IgD-negative memory B cell (primary cell): ENCODE measurements around the gene STOM. TPM values are rescaled to one million over a fixed set of nuclear protein-coding genes. Genes with fewer than 3 reads are reported as not detected.
A peak's percentile ranks its signal among the peaks of the same experiment; 100 is the strongest.

Experiments
- H3K27ac Mint-ChIP-seq, 3 donors: one replicate each; pipeline ENCODE4 v1.8.0; 2020 to 2022; ENCODE audit warnings: mild to moderate bottlenecking in 3 of 3, mixed read lengths in 3 of 3, moderate library complexity in 1 of 3
- H3K27me3 Mint-ChIP-seq: one replicate; pipeline ENCODE4 v1.8.0; 2021; ENCODE audit warnings: mixed read lengths
- H3K36me3 Mint-ChIP-seq: one replicate; pipeline ENCODE4 v1.8.0; 2020; ENCODE audit warnings: mild to moderate bottlenecking, mixed read lengths
- H3K4me1 Mint-ChIP-seq, 3 donors: one replicate each; pipeline ENCODE4 v1.8.0; 2020 to 2022; ENCODE audit warnings: mixed read lengths in 3 of 3, mild to moderate bottlenecking in 1 of 3
- H3K4me3 Mint-ChIP-seq, 4 donors: one replicate each; pipeline ENCODE4 v1.8.0; 2020 to 2022; ENCODE audit warnings: mild to moderate bottlenecking in 4 of 4, mixed read lengths in 4 of 4, moderate library complexity in 3 of 4
- H3K9me3 Mint-ChIP-seq, 3 donors: one replicate each; pipeline ENCODE4 v1.8.0; 2020 to 2021; ENCODE audit warnings: mixed read lengths in 3 of 3, mild to moderate bottlenecking in 1 of 3
- polyA plus RNA-seq: library from polyadenylated mRNA; unstranded; fragments of 300-500 nt; fragmentation: Illumina TruSeq; gene quantifications from one replicate; pipeline ENCODE4 v1.2.3, GENCODE V29; 2021

STOM gene
- polyA plus RNA-seq, 1 donor from 2014 or later = 17.2 TPM

DNA sequence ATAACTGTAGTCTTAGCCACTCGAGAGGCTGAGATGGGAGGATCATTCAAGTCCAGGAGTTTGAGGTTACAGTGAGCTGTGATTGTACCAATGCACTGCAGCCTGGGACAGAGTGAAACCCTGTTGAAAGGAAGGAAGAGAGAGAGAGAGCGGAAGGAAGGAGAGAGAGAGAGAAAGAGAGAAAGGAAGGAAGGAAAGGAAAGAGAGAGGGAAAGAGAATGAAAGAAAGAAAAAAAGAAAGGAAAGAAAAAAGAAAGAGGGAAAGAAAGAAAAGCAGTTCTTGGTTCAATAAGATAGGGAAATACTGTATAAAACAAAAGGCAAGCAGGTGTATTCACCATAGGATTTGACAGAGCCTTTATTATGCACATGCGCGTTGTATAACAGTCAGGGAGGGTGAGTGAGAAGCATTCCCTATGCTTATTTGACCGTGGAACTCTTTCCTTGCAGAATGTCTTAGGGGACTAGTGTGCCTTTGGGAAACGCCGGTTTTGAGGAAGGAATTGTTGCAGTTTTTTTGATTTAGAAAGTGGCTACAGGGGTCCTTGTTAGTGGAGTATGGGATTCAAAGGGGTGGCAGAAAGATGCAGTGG lies 60.1 kb downstream of the STOM start:
- Mint-ChIP-seq H3K27ac (peak overlapping the region in 1 of 3 donors; percentile 48), H3K27me3 (no peaks in the 10 kb centered on the region), H3K4me1 (no peaks in the 10 kb centered on the region), H3K36me3 (no peaks in the 10 kb centered on the region), H3K4me3 (no peak overlapping the region), H3K9me3 (no peaks in the 10 kb centered on the region)

DNA sequence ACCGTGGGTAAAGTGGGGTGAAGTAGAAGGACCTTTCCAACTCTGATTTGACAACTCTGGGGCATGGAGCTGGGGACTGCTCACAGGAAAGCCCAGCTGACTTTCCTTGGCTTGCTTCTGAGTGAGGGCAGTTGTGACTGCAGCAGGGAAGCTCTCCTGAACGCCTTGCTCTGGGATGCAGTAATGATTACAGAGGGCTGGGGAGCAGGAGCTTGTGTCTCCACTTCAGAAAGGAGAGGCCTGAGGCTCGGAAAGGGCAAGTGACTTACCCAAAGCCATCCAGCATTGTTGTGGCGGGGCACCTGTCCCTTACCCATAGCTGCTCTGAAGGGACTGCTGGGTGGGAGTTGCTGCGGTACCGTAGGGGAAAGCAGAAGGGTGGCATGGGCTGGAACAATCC lies 60.9 kb downstream of the STOM start:
- H3K4me3 Mint-ChIP-seq = no peak overlapping the region
- H3K4me1 Mint-ChIP-seq = no peaks in the 10 kb centered on the region
- no peak overlapping the region for H3K27ac Mint-ChIP-seq
- H3K9me3 Mint-ChIP-seq = no peaks in the 10 kb centered on the region
- H3K27me3 Mint-ChIP-seq = no peaks in the 10 kb centered on the region
- no peaks in the 10 kb centered on the region for H3K36me3 Mint-ChIP-seq

DNA sequence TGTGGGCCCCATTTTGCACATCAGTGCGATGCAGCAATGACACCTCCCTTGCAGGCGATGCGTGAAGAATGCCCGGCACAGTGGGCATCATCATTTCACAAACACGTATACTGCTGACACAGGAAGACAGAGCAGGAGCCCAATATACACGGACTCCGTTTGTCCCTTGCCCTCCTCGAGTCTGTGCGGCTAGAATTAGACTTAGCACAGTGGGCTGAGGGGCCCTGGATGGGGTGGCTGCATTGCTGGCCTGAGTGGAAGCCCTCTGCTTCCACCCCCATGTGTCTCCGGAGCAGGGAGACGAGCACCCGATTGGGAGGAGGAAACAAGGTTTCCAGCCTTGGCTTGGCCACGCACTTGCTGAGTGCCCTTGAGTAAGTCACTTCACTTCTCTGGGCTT lies 61.3 kb downstream of the STOM start:
- Mint-ChIP-seq H3K9me3 (no peaks in the 10 kb centered on the region), H3K27me3 (no peaks in the 10 kb centered on the region), H3K4me1 (no peaks in the 10 kb centered on the region), H3K4me3 (no peak overlapping the region), H3K27ac (no peak overlapping the region), H3K36me3 (no peaks in the 10 kb centered on the region)

DNA sequence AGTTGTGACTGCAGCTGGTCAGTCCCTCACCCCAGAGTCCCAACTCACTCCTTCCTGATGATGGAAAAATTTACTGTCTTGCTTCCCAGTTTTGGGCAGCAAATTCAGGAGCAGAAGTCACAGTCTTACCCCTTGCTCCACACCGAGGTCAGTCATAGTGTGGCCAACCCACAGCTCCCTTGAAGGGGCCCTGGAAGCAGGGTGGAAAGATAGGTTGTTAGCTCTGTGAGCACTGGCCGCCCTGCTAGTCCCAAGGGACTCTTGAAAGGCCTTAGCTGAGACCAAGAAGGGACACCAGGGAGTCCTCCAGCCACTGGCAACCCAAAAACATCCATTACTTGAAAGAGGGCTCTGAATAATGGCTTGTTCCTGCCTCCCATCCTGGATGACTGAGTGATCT lies 62.1 kb downstream of the STOM start:
- no peaks in the 10 kb centered on the region for H3K4me1 Mint-ChIP-seq
- no peaks in the 10 kb centered on the region for H3K27me3 Mint-ChIP-seq
- H3K36me3 Mint-ChIP-seq = no peaks in the 10 kb centered on the region
- no peak overlapping the region for H3K4me3 Mint-ChIP-seq
- H3K9me3 Mint-ChIP-seq = no peaks in the 10 kb centered on the region
- peak overlapping the region in 1 of 3 donors; percentile 39 for H3K27ac Mint-ChIP-seq

DNA sequence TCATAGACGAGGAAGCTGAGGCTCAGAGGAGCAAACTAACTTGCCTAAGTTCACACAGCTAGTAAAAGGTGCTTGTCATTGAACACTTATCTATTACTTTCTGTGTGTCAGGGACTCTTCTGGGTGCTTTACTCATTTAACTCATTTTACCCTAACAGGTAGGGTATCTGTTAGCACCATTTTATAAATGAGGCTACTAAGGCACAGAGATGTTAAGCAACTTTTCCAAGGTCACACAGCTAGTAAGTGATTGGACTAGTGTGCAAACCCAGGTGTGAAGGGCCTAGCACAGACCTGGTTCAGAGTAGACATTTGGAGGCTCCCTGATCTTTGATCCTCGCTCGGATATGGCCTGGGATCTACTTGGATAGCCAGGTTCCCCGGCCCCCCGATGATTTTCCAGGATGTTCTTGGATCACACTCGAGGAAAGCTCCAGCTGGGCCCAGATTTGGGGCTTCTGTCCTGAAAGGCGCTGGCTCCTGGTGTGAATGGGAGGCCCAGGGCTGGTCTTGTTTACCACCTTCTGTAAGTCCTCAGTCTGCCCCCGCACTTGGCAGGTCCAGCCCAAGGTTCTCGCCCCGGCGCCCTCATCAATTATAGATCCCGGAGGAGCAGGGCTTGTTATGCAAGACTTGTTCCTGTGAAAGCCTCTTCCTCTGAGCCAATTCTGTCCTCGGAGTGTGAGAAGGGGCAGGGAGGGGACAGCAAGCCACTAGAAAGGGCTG lies 64.6 kb downstream of the STOM start:
- peaks cover under 1 to 1% (median under 1%) of the 10 kb centered on the region in 3 donors for H3K4me1 Mint-ChIP-seq
- H3K27ac Mint-ChIP-seq = no peak overlapping the region
- no peaks in the 10 kb centered on the region for H3K9me3 Mint-ChIP-seq
- no peak overlapping the region for H3K4me3 Mint-ChIP-seq
- H3K36me3 Mint-ChIP-seq = no peaks in the 10 kb centered on the region
- peaks cover under 1% of the 10 kb centered on the region for H3K27me3 Mint-ChIP-seq

DNA sequence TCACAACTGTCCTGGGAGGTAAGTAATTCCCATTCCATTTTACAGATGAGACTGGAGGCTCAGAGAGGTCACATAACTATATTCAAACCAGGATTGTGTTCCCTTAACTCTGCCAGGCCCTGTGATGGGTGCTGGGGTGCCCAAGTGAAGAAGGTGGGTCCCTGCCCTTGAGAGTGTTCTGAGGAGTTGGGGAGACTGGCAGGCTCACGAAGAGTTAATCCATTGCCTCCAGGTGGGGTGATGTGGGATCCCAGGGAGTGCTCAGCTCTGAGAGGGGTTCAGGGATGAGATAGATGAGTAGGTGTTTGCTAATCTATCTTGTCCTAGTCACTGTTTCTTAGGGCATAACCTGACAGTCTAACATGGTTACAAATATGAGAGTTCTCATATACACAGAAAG lies 65.3 kb downstream of the STOM start:
- Mint-ChIP-seq H3K9me3 (no peaks in the 10 kb centered on the region), H3K36me3 (no peaks in the 10 kb centered on the region), H3K27ac (peak overlapping the region in 1 of 3 donors; percentile 46), H3K27me3 (peaks cover 3% of the 10 kb centered on the region), H3K4me1 (peaks cover 5 to 7% (median 6%) of the 10 kb centered on the region in 3 donors), H3K4me3 (no peak overlapping the region)

DNA sequence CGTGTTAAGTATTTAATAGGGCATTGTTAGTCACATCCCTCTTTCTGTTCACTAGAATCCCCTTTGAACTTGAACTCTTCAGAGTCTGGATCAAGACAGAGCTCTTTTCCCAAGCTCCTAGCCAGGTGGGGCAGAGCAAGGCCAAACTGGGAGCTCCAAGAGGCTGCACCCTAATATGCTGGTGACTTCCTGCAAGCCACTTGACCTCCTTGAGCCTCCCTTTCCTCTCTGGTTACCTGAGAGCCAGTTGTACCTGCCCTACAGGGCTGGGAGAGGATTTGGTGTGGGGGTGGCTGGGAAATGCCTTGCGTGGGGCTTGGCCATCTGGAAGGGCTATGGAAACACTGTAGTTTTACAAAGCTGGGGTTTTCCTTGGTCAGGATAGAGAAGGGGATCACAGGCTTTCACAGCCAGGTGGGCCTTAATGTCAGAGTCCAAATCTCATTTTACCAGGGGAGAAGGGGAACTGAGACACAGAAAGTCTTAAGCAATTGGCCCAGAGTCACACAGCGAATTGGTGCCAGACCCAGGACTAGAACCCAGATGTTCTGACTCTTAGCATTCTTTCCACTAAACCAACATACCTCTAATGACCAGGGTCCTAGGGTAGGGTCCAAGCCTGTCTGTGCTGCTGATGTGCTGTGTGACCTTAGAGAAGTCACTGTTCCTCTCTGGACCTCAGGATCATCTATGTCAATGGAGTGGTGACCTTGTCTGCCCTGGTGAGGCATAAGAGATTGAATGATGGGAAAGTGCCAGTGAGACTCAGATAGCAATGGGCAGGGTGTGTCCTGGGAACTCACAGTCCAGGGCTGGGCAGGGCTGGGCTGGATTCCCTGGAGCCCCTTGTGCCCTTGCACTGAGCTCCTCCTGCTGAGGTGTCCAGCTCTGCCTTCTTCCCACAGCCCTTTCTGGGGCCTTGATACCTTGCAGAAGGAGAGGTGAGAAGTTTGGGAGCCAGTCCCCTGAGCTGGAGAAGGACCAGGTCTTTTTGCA lies 66.3 kb downstream of the STOM start:
- Mint-ChIP-seq H3K4me1 (peaks cover 9 to 11% (median 11%) of the 10 kb centered on the region in 3 donors), H3K9me3 (no peaks in the 10 kb centered on the region), H3K27me3 (peaks cover 3% of the 10 kb centered on the region), H3K4me3 (peak overlapping the region in 1 of 4 donors; percentile 8), H3K36me3 (no peaks in the 10 kb centered on the region), H3K27ac (no peak overlapping the region)

DNA sequence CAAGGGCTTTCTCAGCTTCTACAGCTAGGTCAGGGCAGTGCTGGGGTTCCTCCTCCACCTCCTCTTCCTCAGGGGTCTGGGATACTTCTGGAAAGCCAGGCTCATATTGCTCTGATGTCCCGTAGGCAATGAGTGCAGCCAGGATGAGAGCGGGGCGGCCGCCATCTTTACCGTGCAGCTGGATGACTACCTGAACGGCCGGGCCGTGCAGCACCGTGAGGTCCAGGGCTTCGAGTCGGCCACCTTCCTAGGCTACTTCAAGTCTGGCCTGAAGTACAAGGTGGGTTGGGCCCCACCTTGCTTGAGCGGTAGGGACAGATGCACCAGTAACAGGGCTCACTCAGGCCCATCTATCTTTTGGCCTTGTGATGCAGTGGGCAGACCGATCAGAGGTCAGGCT lies 67.3 kb downstream of the STOM start:
- Mint-ChIP-seq H3K4me3 (peak overlapping the region in 2 of 4 donors; percentile 3 to 34), H3K9me3 (no peaks in the 10 kb centered on the region), H3K27ac (no peak overlapping the region)

DNA sequence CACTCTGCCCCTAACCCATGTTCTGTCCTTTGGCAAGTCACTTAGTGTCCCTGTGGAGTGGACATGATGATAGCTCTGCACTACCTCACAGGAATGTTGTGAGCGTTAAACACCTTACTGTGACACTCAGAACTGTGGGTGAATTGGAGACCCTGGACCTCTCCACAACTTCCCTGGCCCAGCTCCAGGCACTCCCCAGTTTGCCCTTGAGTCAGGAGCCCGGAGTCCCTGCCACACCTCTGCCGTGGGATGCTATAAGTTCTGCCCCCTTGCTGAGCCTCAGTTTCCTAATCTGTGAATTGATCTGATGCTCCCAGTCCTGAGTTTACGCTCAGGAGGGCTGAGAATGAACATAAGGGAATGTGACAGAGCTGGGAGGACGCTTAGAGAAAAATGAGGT lies 67.7 kb downstream of the STOM start:
- peaks cover 3% of the 10 kb centered on the region for H3K27me3 Mint-ChIP-seq
- no peaks in the 10 kb centered on the region for H3K36me3 Mint-ChIP-seq
- no peak overlapping the region for H3K27ac Mint-ChIP-seq
- peaks cover 19 to 24% (median 22%) of the 10 kb centered on the region in 3 donors for H3K4me1 Mint-ChIP-seq
- H3K9me3 Mint-ChIP-seq = no peaks in the 10 kb centered on the region
- H3K4me3 Mint-ChIP-seq = peak overlapping the region in 1 of 4 donors; percentile 34

More for the DNA sequence above, 67.3 kb downstream of the STOM start:
- H3K36me3 Mint-ChIP-seq = no peaks in the 10 kb centered on the region
- peaks cover 17 to 20% (median 19%) of the 10 kb centered on the region in 3 donors for H3K4me1 Mint-ChIP-seq
- H3K27me3 Mint-ChIP-seq = peaks cover 3% of the 10 kb centered on the region

DNA sequence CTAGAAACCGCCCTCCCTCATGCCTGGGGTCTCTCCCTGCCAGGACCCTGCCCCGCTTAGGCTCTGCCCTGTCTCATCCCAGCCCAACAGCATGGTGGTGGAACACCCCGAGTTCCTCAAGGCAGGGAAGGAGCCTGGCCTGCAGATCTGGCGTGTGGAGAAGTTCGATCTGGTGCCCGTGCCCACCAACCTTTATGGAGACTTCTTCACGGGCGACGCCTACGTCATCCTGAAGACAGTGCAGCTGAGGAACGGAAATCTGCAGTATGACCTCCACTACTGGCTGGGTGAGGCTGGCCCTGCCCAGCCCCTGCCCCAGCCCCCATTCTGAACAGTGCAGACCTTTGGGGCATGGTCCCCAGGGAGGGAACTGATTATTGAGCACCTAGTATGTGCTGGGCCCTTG lies 68.2 kb downstream of the STOM start:
- Mint-ChIP-seq H3K36me3 (no peaks in the 10 kb centered on the region), H3K27ac (no peak overlapping the region), H3K4me3 (peak overlapping the region in 1 of 4 donors; percentile 71), H3K27me3 (peaks cover 3% of the 10 kb centered on the region), H3K9me3 (no peaks in the 10 kb centered on the region), H3K4me1 (peaks cover 19 to 27% (median 24%) of the 10 kb centered on the region in 3 donors)

DNA sequence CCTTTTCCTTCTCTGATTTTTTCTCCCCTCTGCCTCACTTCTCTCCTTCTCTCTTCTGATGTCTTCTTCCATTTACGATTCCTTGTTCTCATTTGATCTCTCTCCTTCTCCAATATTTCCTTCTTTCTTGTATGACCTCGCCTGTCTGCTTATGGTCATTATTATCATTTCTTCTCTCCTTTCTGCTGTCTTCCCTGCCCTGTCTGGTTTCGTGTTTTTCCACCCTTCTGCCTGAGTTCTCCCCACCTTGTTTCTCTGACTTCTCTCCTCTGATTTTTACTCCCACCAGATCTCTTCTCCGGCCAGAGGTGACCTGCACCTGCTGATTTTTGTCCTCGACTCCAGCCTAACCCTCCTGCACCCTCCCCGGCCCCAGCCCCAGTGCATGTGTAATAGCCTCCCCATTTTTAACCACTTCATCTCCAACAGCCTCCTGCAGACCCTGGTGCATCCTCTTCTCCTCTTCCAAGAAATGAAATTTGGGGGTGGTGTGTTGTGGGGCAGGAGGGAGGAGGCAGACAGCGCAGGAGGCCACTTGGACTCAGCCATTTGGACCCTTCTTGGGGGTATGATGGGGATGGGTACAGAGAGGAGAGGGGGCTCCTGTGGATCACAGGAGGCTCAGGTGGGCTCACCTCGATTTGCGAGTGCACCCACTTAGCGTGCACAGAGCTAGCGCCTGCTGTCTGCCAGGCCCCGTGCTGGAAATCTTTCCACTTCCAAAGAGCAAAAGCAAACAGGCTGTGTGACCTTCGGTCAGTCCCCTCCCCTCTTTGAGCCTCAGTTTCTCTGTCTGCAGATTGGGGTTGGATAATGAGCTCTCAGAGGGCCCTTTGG lies 69.5 kb downstream of the STOM start:
- Mint-ChIP-seq H3K4me1 (peaks cover 19 to 31% (median 24%) of the 10 kb centered on the region in 3 donors), H3K4me3 (peak overlapping the region; percentile 21 to 93 (median 80)), H3K36me3 (no peaks in the 10 kb centered on the region), H3K27ac (peak overlapping the region in 2 of 3 donors; percentile 17 to 88), H3K9me3 (no peaks in the 10 kb centered on the region), H3K27me3 (peaks cover 3% of the 10 kb centered on the region)

DNA sequence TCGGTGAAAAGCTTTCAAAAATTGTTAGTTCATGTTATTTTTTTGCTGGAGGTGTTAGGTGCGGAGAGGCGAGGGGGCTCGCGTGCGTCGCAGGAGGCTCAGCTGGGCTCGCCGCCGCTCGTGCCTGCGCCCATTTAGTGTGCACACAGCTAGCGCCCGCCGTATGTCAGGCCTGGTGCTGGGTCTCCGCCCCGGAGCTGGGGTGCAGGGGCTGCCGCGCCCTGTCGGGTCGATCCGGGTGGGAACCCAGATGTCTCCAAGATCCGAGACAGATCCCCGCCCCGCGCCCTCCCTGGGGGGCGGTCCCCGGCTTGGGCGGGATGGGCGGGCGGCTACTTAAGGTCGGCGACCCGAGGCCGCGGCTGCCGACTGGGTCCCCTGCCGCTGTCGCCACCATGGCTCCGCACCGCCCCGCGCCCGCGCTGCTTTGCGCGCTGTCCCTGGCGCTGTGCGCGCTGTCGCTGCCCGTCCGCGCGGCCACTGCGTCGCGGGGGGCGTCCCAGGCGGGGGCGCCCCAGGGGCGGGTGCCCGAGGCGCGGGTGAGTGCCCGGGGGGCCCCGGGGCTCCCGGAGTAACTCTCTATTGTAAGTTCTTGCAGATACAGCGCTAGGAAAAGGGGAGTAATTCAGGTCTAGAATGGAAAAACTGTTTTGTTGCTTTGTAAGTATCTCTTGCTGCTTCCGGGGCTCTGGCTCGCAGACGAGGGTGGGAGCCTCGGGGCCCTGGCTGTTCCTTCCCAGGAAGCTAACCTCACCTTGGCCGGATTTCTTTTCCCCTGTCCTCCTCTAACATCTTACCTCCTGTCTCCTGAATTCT lies 70.4 kb downstream of the STOM start:
- H3K4me1 Mint-ChIP-seq = peaks cover 19 to 31% (median 24%) of the 10 kb centered on the region in 3 donors
- H3K4me3 Mint-ChIP-seq = peak overlapping the region; percentile 54 to 93 (median 87)
- no peaks in the 10 kb centered on the region for H3K36me3 Mint-ChIP-seq
- H3K9me3 Mint-ChIP-seq = no peaks in the 10 kb centered on the region
- H3K27me3 Mint-ChIP-seq = peaks cover 3% of the 10 kb centered on the region
- peak overlapping the region; percentile 50 to 91 (median 91) for H3K27ac Mint-ChIP-seq

DNA sequence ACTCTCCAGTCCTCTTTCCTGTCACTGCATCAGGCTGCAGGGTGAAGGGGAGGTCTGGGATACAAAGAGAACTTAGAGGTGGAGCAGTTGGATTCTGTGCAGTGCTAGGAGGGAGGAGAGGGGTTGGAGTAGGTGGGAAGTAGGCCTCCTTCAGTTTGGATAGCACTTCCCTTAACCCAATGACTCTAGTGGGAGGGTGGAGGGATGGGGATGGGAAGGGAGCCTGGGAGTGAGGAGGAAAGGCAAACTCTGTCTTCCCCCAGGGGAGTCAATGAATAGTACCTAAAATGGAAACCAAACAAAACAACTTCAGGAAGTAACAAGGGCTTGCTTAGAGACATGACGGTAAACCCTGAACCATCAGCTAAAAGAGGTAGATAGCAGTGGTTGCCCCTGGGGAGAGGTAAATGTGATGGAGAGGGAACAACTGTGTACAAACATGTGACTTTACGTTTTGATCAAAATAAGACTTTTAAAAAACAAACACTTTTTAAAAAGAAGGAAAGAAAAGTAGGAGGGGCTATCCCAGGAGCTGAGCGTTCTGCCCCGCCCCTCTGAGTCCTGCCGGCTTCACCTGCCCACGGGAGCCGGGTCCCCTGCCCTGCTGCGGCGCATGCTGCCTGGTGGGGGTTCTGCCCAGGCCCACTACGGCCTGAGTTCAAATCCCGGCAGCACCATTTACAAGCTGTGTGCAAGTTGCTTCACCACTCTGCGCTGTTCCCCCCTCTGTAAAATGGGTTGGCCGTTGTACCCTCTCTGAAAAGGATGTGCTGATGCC lies 71.2 kb downstream of the STOM start:
- Mint-ChIP-seq H3K9me3 (no peaks in the 10 kb centered on the region), H3K36me3 (no peaks in the 10 kb centered on the region), H3K27ac (peak overlapping the region; percentile 50 to 91 (median 91)), H3K4me3 (peak overlapping the region; percentile 54 to 89 (median 84)), H3K27me3 (peaks cover 3% of the 10 kb centered on the region), H3K4me1 (peaks cover 19 to 31% (median 24%) of the 10 kb centered on the region in 3 donors)
